ENCODE measurements around the gene INHA.

The INHA gene, protein sequence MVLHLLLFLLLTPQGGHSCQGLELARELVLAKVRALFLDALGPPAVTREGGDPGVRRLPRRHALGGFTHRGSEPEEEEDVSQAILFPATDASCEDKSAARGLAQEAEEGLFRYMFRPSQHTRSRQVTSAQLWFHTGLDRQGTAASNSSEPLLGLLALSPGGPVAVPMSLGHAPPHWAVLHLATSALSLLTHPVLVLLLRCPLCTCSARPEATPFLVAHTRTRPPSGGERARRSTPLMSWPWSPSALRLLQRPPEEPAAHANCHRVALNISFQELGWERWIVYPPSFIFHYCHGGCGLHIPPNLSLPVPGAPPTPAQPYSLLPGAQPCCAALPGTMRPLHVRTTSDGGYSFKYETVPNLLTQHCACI

DNA sequence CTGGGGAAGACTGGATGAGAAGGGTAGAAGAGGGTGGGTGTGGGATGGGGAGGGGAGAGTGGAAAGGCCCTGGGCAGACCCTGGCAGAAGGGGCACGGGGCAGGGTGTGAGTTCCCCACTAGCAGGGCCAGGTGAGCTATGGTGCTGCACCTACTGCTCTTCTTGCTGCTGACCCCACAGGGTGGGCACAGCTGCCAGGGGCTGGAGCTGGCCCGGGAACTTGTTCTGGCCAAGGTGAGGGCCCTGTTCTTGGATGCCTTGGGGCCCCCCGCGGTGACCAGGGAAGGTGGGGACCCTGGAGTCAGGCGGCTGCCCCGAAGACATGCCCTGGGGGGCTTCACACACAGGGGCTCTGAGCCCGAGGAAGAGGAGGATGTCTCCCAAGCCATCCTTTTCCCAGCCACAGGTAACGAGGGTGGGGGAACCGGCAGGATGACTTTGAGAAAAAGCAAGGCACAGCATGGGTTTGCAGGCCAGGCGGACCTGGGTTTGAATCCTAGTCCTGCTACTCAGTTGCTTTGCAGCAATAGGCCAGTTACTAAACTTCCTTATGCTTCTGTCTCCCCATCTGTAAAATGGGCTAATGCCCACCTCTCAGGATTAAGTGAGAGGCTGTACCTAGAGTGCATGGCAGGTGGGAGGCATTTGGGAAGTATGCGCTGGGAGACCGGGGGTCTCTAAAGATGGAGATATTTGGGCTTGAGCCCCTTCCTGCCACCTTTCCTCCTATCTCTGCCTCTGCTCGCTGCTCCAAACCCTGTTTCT is at the start of gene INHA:
Gene INHA, plus strand, starts transcription at position 74 of the 765 bp plus-strand sequence. Its CDS starts 65 bp downstream, at position 139.
- DNase-seq = no peak

DNA sequence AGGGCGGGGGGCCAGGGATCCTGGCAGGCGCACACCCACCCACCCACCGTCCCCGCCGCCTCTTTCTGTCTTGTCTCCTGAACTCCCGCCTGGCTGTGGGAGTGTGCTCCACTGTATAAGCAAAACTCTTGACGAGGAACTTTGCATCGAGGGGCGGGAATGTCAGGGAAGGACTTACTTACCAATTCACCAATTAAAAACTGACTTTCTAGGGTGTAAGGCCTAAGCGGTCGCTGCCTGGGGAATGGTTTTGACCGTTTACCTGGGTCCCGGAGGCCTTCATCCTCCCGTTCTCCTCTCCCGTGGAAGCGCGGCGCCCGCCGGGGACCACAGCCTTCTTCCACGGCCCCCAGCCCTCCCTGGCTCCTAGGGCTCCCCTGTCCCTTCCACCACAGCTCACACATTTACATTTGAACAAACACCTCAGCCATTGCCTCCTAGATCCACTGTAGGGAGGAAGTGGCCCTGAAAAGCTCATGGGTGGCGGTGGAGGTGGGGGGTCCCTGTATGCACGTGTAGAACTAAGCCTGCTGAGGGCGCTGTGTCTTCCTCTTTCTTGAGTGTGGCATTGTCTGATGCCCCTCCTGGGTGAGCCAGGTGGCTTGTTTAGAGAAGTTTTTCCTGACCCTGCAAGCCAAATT is 49.0 kb upstream of the INHA start:
- DNase-seq = no peak

DNA sequence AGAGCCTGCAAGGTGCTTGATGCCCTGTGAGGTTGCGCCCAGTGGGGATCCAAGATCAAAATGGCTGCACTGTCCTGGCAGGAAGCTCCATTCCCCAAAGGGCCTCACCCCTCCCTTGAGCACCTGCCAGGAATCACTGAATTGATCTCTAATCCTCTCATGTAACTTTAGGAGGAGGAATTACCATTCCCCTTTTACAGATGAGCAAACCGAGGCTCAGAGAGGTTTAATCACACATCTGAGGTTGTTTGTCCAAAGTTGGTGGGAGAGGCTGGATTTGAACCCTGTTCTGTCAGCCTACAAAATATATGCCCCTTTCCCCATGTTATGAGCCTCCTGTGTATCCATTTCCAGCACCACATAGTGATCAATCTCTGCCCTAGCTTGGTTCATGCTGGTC is 47.3 kb upstream of the INHA start:
- DNase-seq = no peak

DNA sequence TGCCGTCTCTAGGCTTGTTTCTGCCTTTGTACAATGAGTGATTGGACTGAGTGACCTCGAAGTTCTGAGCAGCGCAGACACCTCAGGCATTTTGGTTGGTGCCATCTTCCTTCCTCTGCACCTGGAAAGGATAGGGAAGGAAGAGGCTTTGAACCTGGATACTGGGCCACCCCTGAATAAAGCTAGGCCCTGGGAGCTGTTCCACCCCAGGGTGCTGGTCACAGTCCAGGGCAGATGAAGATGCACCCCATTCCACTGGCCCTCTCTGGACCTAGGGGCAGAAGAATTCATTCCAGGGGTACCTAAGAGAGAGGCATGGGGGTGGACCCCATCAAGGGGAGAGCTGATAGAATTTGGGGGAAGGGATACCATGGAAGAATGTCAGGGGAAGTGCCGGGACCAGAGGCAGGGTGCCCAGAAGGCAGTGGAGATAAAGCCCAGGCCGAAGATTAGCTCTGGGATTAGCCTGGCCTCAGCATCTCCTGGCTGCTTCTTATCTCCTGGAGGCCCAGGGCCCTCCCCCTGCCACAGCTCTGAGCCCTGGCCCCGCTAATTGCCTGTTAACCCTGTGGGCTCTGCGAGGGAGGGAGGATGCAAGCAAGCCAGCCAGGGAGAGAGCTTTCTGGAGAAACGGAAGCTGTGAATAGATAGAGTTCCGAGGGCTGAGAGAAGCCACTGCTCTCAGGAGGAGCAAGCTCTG is 46.4 kb upstream of the INHA start:
- no peak for DNase-seq

DNA sequence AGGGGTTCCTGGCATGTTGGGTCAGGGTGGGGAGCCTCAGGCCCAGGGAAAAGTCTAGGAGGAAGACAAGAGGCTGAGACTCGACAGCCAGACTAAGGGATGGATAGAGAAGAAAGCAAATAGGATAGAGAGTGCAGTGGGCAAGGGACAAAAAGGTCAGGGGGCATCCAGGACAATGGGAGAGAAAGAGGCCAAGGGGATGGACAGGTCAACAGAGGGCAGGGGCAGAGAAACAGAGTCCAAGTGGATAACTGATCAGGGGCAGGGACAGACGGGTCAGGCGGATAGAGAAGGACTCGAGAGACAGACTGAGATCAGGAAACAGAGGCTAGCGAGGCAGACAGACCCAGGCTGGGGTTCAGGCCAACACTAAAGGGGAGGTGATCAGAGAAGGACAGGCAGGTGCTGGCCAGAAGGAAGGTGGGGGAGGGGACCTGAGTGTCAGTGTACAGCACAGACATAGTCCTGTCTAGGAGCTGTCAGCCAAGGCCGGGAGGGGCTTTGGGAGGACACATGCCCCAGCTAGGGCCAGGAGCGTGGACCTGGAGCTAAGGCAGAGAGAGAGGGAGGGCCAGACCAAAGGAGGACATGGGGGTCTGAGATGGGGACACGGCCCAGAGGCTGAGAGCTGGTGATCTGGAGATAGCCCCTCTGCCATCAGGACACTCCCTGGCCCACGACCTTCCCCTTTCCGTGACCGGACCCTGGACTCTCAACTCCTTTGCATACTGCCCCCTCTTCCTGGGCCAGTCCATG is 45.6 kb upstream of the INHA start:
- no peak for DNase-seq

DNA sequence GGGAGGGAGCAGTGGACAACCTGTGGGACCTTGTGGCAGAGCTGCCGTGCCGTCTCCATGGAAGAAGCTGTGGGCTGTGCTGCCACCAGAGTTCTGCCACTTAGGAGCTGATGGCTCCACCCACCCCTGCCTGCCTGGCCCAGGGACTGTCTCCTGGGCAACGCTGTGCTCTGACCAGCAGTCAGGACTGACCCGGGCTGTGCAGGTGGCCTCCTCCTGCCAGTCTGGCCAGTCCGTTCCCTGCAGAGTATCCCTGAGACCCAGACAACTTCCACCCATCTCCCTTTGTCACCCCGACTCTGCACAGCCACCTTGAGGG is 45.1 kb upstream of the INHA start:
- no peak for DNase-seq

DNA sequence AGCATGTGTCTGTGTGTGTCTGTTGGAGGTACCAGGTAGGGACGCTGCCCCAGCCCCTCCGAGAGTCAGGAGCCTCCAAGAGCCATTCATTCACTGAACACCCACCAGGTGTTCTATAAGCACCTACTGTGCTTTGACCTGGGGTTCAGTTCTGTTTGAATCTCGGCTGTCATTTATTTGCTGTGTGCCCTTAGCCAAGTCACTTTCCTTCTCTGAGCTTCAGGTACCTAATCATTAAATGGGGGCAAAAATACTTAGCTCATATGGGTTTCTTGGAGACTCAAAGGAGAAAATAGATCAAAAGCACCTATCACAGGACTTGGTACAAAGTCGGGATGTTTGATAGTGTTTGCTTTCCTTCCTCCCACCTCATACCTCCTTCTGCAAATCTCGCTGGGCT is 44.6 kb upstream of the INHA start:
- no peak for DNase-seq

DNA sequence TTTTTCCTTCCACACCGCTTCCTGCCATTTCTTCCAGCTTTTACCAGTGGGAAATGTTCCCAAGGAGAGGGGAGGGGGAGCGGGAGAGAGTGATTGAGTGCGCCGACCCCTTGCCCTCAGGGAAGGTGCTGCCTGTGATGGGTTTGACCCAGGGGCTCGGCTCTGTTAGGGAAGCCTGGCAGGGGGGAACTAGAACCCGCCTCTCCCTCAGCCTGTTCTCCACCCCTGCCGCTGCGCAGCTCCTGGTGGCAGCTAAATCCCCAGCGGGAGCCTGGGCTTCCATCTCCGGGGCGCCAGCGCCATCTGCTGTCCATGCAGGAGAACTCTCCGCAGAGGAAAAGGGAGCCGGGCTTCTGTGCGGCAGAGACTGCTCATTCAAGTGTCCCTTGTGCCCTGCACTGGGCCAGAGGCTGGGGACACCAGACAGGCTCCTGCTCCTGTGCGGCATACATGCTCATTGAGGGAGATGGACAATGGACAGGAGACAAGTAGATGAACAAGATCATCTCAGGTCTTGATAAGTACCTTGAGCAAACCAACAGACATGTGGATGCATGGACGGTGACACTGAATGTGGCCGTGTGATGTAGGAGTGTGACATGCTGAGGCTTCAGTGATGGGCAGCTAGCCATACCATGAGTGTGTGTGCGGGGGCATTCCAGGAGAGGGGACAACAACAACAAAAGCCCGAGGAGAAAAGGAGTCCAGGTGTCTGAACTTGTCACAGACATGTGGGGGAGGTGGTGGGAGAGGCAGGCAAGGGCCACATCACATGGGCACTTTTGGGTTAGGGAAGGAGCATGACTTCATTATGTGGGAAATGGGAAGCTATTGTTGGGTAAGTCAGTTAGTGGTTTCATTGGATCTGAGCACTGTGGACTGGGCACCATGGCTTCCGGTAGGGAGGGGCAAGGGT is 41.8 kb upstream of the INHA start:
- peak; percentile 22 for DNase-seq

DNA sequence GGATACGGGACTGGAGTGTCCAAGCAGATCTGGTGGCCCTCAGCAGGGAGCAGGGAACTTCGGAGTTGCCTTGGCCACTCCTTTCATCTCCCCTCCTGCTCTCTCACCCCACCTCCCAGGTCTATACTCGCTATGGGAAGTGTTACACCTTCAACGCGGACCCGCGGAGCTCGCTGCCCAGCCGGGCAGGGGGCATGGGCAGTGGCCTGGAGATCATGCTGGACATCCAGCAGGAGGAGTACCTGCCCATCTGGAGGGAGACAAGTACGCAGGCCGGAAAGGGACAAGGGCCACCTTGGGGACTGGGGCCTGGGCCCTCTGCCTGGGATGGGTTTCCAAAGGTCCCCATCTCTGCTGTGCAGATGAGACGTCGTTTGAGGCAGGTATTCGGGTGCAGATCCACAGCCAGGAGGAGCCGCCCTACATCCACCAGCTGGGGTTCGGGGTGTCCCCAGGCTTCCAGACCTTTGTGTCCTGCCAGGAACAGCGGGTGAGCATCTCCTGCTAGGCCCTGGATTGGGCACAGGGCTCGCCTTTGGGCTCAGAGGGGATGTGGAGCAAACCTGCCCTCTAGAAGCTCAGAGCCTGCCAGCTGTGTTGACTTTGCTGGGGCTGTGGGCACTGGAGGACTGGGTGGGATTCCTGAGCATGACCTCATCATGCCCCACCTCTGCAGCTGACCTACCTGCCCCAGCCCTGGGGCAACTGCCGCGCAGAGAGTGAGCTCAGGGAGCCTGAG is 40.3 kb upstream of the INHA start:
- no peak for DNase-seq

DNA sequence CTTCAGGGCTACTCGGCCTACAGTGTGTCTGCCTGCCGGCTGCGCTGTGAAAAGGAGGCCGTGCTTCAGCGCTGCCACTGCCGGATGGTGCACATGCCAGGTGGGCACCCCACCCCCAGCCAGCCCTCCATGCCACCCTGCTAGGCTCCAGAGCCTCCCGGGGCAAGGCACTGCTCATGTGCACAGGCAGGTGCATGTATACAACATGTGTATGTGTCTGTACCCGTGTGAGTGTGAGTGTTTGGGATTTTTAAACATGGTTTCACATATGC is 39.8 kb upstream of the INHA start:
- no peak for DNase-seq

DNA sequence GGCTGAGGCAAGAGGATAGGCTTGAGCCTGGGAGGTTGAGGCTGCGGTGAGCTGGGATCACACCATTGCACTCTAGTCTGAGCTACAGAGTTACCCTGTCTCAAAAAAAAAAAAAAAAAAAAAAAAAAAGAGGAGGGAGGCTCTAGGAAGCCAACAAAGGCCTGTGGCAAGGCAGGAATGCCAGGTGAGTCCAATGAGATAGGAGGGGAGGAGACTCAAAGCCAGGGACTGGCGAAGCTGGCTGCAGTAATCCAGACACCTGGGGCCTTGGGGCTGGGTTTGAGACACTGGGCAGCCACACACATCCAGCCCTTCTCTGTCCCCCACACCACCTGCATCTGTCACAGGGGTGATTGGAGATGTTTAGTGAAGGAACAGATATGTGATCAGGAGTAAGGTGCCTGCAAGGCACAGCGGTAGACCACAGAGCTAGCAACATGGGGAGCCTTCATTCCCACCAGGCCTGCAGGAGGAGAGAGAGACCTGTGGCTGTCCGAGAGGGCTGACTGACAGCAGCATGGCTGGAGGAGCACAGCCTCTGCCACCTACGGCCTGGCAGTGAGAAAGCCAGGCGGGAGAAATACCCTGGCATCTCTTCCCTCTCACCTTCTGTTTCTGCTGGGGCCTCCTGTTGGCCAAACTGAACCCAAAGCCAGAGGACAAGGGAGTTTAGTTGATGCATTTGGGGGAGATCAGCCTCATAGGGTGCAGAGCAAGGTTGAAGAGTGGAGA is 38.0 kb upstream of the INHA start:
- DNase-seq = no peak

DNA sequence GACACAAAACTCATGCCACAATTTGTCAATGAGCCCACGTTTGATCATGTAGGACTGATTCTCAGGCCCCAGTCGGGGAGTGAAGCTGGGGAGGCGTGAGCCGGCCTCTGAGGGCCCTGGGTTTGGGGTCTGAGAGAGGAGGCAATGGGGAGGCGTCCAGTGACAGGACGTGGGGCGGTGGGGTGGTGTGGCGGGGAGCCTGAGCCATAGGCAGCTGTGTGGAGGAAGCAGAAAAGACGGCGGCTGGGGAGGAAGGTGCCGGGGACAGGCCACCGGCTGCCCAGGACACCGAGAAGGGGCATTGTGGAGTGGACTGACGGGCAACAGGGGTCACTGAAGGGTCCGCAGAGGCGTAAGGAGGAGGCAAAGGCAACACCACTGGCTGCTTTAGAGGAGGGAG is 35.7 kb upstream of the INHA start:
- DNase-seq = no peak

DNA sequence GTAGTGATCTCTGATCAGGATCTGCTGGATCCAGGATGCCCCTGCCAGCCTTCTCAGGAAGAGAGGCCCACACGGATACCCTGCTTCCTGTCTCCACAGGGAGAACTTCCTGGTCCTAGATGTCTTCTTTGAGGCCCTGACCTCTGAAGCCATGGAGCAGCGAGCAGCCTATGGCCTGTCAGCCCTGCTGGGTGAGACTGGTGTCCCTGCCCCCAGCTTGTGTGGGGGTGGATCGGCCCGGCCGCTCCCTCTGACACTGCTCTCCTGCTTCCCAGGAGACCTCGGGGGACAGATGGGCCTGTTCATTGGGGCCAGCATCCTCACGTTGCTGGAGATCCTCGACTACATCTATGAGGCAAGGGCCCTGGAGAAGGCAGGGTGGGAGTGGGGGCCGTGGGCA is 35.1 kb upstream of the INHA start:
- no peak for DNase-seq

DNA sequence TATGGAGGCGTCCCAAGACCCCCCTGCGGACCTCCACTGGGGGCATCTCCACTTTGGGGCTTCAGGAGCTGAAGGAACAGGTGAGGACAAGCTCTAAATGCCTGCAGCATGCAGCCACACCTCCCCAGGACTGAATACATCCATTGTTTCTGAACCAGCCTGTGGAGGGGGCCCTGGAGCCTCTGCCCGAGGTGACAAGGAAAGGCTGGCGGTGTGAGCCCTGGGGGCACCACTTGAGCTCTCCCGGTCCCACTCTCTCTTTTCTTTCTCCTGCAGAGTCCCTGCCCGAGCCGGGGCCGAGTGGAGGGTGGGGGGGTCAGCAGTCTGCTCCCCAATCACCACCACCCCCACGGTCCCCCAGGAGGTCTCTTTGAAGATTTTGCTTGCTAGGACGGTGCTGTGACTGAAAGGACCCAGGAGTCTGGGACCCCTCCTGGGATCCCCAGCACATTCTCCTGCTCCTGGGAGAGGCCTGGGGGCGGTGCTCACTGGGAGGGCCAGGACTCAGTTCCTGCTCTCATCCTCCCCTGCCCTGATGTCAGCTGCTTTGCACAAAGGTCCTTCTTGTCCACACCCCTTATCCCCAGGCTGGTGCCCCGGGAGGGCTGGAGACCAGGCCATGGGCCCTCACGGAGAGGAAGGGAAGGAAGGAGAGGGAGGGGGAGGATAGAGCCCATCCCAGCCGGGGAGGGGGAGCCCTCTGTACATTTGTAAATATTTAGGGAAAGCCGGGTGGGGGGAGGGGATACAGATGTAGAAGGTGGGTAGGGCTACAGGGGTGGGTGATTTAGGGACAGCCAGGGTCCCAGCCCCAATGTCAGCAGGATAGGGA is 34.2 kb upstream of the INHA start:
- no peak for DNase-seq

DNA sequence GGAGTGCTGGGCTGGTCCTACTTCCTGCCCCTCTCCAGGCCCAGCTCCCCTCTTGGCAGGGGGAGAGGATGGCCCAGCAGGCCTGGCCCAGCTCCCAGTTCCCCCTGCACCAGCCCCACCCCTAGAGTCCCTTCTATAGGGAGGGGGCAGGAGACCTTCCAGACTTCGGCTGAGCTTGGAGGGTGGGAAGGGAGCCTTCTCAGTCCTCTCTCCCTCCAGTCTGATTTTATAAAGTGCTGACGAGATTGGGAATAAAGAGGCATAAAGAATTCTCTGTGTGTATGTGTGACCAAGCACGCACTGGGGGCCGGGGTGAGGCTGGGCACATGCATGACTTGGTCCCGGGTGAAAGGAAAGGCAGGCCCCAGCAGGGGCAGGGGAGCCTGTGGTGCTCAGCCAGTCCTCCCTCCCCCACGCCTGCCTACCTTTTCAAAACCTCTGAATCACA is 33.6 kb upstream of the INHA start:
- DNase-seq = no peak

DNA sequence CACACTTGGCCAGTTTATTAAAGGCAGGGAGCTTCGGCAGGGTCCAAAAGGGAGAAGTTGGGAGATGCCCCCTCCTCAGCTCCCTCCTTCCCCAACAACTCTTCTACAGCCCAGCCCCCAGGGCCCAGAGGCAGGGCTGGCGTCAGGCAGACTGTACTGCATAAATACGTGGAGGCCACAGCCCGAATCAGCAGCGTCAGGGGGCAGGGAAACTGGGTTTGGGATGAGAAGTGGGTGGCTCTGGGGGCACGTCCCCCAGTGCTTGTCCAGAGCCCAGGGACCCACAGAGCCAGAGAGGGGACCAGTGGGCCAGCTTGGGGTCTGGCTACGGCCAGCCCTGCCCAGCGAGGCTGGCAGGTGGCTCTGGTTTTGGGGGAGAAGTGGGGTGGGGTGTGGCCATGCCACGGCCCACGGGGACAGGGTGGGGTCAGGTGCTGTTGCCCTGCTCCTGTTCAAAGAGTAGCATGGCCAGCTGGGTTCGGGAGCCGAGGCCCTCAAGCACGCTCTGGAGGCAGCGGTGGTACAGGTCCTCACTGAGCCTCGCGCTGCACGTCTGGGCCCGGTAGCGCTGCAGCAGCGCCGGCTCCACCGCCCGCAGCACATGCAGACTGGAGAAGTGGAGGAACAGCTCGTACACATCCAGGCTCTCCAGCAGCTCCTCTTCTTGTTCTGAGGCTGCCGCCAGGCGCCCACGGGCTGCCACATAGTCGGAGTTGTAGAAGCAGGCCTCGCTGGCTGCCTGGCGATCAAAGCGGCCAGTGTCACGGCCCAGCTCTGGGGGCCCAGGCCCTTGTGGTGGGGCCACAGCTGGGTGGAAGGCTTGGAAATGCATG is 32.9 kb upstream of the INHA start:
- no peak for DNase-seq

DNA sequence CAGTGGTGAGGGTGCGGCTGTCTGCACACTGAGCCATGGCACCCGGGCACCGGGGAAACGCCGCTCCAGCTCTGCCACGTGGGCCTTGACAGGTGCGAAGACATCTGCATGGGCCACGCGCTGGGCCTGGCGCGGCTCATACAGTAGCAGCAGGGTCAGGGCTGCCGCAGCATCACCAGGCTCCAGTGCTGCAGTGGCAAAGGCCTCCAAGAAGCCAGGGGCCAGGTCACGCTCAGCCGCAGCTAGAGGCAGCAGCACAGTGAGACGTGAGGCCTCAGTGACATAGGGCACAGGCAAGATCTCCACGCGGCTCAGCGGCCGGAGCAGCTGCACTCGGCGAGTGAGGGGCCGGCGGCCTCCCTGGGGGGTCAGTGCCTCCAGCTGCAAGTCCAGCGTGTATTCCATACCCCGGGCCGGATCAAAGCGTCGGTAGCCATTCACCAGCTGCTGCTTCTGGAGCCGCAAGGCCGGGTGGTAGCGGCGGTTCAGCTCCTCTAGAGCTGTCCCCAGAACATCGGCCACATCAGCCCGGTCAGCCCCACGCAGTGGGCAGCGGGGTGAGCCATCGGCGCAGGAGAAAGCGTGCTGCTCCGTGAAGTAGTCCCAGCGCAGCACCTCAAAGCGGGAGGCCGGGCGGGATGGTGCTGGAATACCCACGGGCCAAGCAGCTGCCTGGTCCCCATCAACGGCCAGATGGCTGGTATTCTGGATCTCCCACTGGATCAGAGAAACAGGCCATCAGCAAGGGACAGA is 32.0 kb upstream of the INHA start:
- DNase-seq = no peak
